Measurements from ENCODE around the gene MYADML2. TPM values are rescaled to one million over a fixed set of nuclear protein-coding genes. Genes with fewer than 3 reads are reported as not detected.
A peak's percentile ranks its signal among the peaks of the same experiment; 100 is the strongest.
"Not testable (repeated sequence)": the region's sequence is repeated elsewhere in the genome, so short reads cannot be mapped to it uniquely, and the experiment has no call there.

MYADML2 gene
- total and polyA plus RNA-seq, 11 donors: 0.19 to 11.2 (median 3.9) TPM

DNA sequence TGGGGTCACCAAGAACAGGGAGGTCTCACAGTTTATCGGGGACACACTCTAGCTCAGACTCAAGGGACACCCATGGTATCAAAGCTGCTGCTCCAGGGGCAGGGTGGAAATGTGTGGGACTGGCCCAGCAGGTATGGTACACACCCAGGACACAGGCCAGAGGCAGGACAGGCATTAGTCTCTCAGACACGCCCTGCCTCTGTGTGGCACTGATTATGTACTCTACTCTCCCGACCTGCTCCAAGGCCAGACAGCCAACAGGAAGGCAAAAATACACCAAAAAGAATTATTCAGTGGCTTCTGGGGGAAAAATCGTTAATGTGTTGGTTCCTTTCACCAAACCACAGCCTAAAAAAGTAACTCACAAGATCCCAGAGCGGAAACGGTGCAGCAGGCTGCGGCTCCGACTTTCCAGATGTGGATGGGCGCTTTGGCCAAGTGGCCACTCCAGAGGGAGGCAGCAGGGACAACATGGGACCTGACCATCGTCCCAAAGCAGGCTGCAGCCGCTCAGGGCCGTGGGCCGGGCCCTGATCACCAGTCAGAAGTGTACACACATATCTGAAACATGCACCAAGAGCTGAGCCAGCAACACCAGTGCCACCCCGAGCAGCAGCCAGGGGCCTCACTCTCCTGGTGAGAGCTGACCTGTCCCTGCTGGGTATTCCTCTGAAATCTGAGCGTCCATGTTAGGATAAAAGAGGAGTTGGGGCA, 28.0 kb downstream of the MYADML2 start:
- Histone ChIP-seq H3K27me3 (no peaks in the 10 kb centered on the region), H3K9me3 (no peaks in the 10 kb centered on the region), H3K4me1 (peaks cover 8 to 78% (median 36%) of the 10 kb centered on the region in 12 donors), H3K36me3 (peaks cover 0 to 59% (median 46%) of the 10 kb centered on the region in 9 donors), H3K27ac (peak overlapping the region in 3 of 12 donors; percentile 16 to 80 (median 79)), H3K4me3 (no peak overlapping the region)
- no peak for DNase-seq
- WGBS, 4 donors: 82 to 87% (median 85%) methylated on average over 13 to 15 of the region's 15 CpGs
- no peak for TF ChIP-seq POLR2A (IDR thresholded peaks at IDR 0.05)
- TF ChIP-seq, protein P1, sequence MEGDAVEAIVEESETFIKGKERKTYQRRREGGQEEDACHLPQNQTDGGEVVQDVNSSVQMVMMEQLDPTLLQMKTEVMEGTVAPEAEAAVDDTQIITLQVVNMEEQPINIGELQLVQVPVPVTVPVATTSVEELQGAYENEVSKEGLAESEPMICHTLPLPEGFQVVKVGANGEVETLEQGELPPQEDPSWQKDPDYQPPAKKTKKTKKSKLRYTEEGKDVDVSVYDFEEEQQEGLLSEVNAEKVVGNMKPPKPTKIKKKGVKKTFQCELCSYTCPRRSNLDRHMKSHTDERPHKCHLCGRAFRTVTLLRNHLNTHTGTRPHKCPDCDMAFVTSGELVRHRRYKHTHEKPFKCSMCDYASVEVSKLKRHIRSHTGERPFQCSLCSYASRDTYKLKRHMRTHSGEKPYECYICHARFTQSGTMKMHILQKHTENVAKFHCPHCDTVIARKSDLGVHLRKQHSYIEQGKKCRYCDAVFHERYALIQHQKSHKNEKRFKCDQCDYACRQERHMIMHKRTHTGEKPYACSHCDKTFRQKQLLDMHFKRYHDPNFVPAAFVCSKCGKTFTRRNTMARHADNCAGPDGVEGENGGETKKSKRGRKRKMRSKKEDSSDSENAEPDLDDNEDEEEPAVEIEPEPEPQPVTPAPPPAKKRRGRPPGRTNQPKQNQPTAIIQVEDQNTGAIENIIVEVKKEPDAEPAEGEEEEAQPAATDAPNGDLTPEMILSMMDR (IDR thresholded peaks at IDR 0.05): no peak
- no peak for ATAC-seq
- intact Hi-C loops (cut with DNase I): no loop called here

DNA sequence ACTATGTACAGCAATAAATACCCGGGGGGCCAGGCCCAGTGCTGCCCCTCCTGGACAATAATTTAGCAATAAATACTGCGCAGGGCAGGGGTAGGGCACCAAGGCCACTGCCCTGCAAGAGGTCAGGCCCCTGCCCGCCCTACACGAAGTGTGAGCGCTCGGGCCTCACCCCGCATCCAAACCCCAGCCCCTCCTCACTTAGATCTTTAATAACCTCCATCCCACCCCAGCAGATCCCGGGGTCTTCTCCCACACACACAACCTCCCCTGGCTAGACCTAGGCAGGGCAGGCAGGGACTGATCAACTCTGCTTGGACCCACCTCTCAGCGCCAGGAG, 28.7 kb downstream of the MYADML2 start:
- 37 to 50% (median 39%) methylated on average over 9 of the region's 9 CpGs for WGBS, 4 donors
- H3K36me3 ChIP-seq: peaks cover 0 to 66% (median 53%) of the 10 kb centered on the region in 9 donors

GRCh38 chr17:81917565-81918332, 29.3 kb downstream of the MYADML2 start, which contains the start of gene SIRT7:
Gene SIRT7 (minus strand): TSS chr17:81918176. CDS start chr17:81918131, 45 bp downstream.
- no peaks in the 10 kb centered on the region for H3K27me3 ChIP-seq
- peak; percentile 55 to 86 (median 82) for ATAC-seq
- peaks cover 0 to 70% (median 56%) of the 10 kb centered on the region in 9 donors for H3K36me3 ChIP-seq
- peak within 1 kb of the TSS; percentile 58 to 94 (median 72) for H3K4me3 ChIP-seq
- TF ChIP-seq POLR2A (IDR thresholded peaks at IDR 0.05): peak in 1 of 2 donors; percentile 77
- TF ChIP-seq, protein P1 (IDR thresholded peaks at IDR 0.05): peak in 1 of 12 donors; percentile 18
- WGBS, 4 donors: 1 to 2% (median 1%) methylated on average over 44 to 94 of the region's 94 CpGs
- peaks cover 0 to 65% (median 24%) of the 10 kb centered on the region in 12 donors for H3K4me1 ChIP-seq
- H3K9me3 ChIP-seq: no peaks in the 10 kb centered on the region
- peak within 1 kb of the TSS in 11 of 12 donors; percentile 16 to 80 (median 67) for H3K27ac ChIP-seq
- DNase-seq: peak; percentile 72 to 92 (median 81)
- intact Hi-C loops (cut with DNase I): no loop called here

More for the DNA sequence above, 28.7 kb downstream of the MYADML2 start:
- H3K9me3 ChIP-seq; DNase-seq; H3K27me3 ChIP-seq; intact Hi-C loops (cut with DNase I): not testable (repeated sequence)
- Histone ChIP-seq H3K4me1 (peaks cover 2 to 71% (median 29%) of the 10 kb centered on the region in 12 donors), H3K4me3 (peak overlapping the region in 10 of 12 donors; percentile 58 to 94 (median 72)), H3K27ac (peak overlapping the region in 11 of 12 donors; percentile 16 to 80 (median 67))
- TF ChIP-seq, protein P1 (IDR thresholded peaks at IDR 0.05): peak in 2 of 12 donors; percentile 15 to 19
- peak; percentile 4 to 19 (median 10) for ATAC-seq
